ENCODE measurements around the gene CYTH1.

The CYTH1 gene

DNA sequence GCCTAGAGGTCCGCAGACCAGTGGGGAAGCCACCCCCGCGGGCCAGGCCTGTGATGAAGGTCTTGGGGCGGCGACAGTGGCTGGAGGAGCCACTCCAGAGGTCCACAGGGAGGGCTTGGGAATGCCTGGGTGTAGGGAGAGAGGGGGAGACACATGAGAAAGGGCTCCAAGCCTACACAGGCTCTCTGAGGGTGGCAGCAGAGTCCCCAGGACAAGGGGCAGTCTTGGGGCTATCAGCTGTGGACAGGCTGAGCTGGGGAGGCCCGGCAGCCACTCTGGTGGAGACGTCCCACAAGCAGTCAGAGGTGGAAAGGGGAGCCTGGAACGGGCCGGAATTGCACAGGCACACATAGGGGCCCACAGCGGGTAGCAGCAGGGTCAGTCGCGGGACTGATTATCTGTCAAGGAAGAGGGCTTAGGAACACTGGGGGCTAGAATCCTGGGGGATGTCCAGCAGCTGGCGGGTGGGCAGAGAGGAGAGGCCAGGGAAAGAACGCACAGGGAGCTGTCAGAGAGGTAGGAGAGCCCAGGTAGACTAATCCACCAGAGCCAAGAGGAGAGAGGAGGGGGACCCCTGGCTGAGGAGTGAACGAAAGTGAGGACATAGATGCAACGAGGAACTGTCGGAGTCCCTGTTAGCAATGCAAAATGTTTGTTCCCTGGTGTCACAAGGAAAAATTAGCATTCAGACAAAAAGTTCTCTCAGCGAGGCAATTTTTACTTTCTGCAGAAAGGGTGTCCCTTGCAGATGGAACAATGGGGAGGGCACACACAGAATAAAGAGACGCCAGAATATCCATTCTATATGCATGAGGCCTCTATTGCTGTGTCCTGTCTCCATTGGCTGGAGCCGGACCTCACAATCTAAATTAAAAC lies 111.0 kb downstream of the CYTH1 start:
- Histone ChIP-seq H3K27me3 (ENCODE audit: control insufficient read depth in 1 of 2, insufficient read depth in 2 of 2, low read length in 2 of 2) (no peaks in the 10 kb centered on the region), H3K36me3 (ENCODE audit: insufficient read depth, low read length) (peaks cover 16% of the 10 kb centered on the region), H3K4me1 (ENCODE audit: insufficient read depth, low read length) (peaks cover 3% of the 10 kb centered on the region), H3K27ac (ENCODE audit: low read depth, low read length) (no peak overlapping the region), H3K9me3 (ENCODE audit: low read length) (no peaks in the 10 kb centered on the region), H3K4me3 (ENCODE audit: low read depth in 1 of 2, low read length in 2 of 2) (no peak overlapping the region), H3K9ac (ENCODE audit: low read length) (no peak overlapping the region)

DNA sequence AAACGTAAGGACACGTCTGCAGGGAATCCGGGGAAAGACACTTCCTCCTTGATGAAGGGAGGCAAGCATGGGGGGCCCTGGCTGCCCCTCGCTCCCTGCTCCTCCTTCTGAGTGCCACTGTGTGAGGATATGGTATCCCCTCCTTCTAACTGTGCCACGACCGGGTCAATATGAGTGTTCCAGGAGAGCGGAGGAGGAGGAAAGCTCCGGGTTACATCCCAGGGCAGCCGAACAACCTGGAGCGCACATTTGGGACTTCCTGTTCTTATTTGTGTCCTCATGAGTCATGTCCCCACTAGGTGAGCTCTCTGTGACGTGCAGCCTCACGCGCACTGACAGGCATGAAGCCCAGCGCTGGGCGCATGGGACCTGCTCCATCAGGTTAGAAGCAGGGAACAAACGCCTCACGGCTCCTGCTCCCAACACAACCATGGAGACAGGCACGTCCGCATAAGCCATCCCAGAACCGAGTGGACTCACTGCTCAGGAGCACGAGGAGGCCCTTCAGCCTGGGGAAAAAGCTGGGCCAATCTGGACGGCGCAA lies 112.0 kb downstream of the CYTH1 start:
- Histone ChIP-seq H3K27ac (ENCODE audit: low read depth, low read length) (no peak overlapping the region), H3K9me3 (ENCODE audit: low read length) (no peaks in the 10 kb centered on the region), H3K36me3 (ENCODE audit: insufficient read depth, low read length) (peaks cover 5% of the 10 kb centered on the region), H3K4me1 (ENCODE audit: insufficient read depth, low read length) (peaks cover 4% of the 10 kb centered on the region), H3K27me3 (ENCODE audit: control insufficient read depth in 1 of 2, insufficient read depth in 2 of 2, low read length in 2 of 2) (no peaks in the 10 kb centered on the region), H3K4me3 (ENCODE audit: low read depth in 1 of 2, low read length in 2 of 2) (no peak overlapping the region), H3K9ac (ENCODE audit: low read length) (no peak overlapping the region)

DNA sequence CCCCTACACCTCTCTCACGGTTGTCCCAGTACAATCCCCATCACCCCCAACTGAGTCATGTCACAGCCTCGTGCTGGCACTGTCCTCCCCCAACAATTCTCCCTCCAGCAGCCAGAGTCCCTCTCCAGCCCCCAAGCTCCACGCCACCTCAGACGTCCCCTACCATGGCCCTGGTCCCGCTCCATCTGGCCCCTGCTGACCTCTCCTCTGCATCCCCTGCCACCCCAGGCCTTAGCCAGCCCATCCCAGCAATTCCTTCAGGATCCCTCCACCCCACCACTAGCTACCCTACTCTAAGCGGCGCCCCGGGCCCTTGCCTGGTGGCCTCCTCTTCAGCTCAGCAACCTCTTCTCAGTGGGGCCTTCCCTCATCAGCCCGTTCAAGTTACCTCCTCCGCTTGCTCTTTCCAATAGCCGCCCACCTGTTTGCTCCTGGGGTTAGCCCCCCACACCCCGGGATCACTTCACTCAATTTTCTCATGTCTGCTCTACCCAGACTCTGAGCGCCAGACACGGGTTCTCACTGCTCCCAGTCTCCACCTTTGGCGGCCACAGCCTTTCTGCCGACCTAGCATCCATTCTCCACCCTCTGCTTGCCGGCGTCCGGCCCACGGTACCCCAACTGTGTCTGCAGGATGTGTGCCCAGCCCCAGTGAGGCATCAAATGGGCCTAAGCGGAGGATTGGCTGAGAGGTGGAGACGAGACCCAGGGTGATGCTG lies 112.7 kb downstream of the CYTH1 start:
- Histone ChIP-seq H3K27ac (ENCODE audit: low read depth, low read length) (no peak overlapping the region), H3K9ac (ENCODE audit: low read length) (no peak overlapping the region), H3K36me3 (ENCODE audit: insufficient read depth, low read length) (peaks cover 3% of the 10 kb centered on the region), H3K27me3 (ENCODE audit: control insufficient read depth in 1 of 2, insufficient read depth in 2 of 2, low read length in 2 of 2) (no peaks in the 10 kb centered on the region), H3K9me3 (ENCODE audit: low read length) (no peaks in the 10 kb centered on the region), H3K4me1 (ENCODE audit: insufficient read depth, low read length) (peaks cover 4% of the 10 kb centered on the region), H3K4me3 (ENCODE audit: low read depth in 1 of 2, low read length in 2 of 2) (no peak overlapping the region)

DNA sequence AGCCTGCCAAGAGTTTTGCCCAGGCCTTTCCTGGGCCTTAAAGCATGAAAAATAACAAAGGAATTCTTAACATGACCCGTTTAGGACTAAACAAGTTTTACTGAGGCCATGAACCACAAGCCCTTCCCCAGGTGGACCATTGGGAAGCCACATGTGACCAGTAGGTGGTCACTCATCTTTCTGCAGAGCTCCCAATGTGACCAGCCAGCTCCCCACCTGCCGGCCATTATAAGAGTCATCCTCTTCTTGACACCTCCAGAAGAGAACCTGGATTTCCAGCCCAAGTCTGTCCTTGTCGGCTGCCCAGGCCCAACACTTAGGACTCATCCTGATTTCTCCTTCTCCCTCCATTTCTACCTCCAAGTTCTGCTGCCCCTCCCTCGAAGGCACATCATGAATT lies 113.2 kb downstream of the CYTH1 start:
- no peaks in the 10 kb centered on the region for H3K9me3 ChIP-seq (ENCODE audit: low read length)
- no peak overlapping the region for H3K4me3 ChIP-seq (ENCODE audit: low read depth in 1 of 2, low read length in 2 of 2)
- no peak overlapping the region for H3K27ac ChIP-seq (ENCODE audit: low read depth, low read length)
- no peaks in the 10 kb centered on the region for H3K36me3 ChIP-seq (ENCODE audit: insufficient read depth, low read length)
- no peak overlapping the region for H3K9ac ChIP-seq (ENCODE audit: low read length)
- H3K4me1 ChIP-seq (ENCODE audit: insufficient read depth, low read length), result peaks cover 4% of the 10 kb centered on the region
- no peaks in the 10 kb centered on the region for H3K27me3 ChIP-seq (ENCODE audit: control insufficient read depth in 1 of 2, insufficient read depth in 2 of 2, low read length in 2 of 2)

DNA sequence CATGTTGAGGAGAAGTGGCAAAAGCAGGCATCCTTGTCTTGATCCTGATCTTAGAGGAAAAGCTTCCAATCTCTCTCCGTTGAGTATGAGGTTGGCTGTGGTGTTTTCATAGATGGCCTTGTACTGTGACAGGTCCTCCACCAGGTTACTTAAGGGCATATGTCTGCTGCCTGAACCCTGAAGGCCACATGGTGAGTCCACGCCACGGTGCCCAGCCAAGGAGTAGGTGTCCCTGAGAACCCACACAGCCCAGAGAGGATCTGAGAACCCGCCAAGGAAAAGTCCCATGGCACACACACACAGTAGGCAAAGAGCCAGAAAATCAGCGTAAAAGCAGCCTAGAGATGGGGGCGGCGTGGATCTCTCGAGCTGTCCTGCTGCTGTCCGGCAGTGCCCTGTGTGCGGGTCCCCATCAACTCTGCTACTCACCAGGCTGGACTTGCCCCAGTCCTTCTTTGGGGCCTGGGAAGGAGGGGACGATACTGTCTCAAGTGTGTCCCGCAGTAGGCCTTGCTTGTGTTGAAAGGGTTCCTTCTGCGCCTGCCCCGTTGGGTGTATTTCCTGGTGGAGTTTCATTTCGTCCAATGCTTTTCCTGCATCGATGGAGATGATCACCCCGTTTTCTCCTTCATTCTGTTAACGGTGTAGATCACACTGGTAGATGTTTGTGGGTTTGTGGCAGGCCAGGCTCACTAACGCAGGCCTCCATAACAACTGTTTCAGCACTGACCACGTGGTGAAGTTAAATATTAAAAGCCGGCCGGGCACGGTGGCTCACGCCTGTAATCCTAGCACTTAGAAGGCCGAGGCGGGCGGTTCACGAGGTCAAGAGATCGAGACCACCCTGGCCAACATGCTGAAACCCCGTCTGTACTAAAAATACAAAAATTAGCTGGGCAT lies 114.1 kb downstream of the CYTH1 start:
- Histone ChIP-seq H3K4me3 (ENCODE audit: low read depth in 1 of 2, low read length in 2 of 2) (no peak overlapping the region), H3K9ac (ENCODE audit: low read length) (no peak overlapping the region), H3K36me3 (ENCODE audit: insufficient read depth, low read length) (no peaks in the 10 kb centered on the region), H3K27me3 (ENCODE audit: control insufficient read depth in 1 of 2, insufficient read depth in 2 of 2, low read length in 2 of 2) (no peaks in the 10 kb centered on the region), H3K4me1 (ENCODE audit: insufficient read depth, low read length) (peaks cover 4% of the 10 kb centered on the region), H3K9me3 (ENCODE audit: low read length) (no peaks in the 10 kb centered on the region), H3K27ac (ENCODE audit: low read depth, low read length) (no peak overlapping the region)

DNA sequence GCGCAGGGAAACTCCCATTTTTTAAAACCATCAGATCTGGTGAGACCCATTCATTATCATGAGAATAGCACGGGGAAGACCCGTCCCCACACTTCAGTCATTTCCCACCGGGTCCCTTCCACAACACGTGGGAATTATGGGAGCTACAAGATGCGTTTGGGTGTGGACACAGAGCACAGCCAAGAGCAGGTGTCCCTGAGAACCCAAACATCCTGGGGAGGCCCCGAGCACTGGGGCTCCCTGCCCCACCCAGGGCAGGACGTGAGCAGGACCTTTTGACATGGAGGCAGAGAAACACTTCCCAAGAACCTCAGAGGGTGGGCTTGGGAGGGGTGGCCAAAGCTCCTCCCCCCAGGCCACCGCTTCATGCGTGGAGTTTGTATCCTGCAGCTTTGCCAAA lies 115.0 kb downstream of the CYTH1 start:
- H3K4me3 ChIP-seq (ENCODE audit: low read depth in 1 of 2, low read length in 2 of 2), result no peak overlapping the region
- H3K36me3 ChIP-seq (ENCODE audit: insufficient read depth, low read length), result no peaks in the 10 kb centered on the region
- H3K9me3 ChIP-seq (ENCODE audit: low read length), result no peaks in the 10 kb centered on the region
- peaks cover 4% of the 10 kb centered on the region for H3K4me1 ChIP-seq (ENCODE audit: insufficient read depth, low read length)
- no peaks in the 10 kb centered on the region for H3K27me3 ChIP-seq (ENCODE audit: control insufficient read depth in 1 of 2, insufficient read depth in 2 of 2, low read length in 2 of 2)
- no peak overlapping the region for H3K9ac ChIP-seq (ENCODE audit: low read length)
- no peak overlapping the region for H3K27ac ChIP-seq (ENCODE audit: low read depth, low read length)

DNA sequence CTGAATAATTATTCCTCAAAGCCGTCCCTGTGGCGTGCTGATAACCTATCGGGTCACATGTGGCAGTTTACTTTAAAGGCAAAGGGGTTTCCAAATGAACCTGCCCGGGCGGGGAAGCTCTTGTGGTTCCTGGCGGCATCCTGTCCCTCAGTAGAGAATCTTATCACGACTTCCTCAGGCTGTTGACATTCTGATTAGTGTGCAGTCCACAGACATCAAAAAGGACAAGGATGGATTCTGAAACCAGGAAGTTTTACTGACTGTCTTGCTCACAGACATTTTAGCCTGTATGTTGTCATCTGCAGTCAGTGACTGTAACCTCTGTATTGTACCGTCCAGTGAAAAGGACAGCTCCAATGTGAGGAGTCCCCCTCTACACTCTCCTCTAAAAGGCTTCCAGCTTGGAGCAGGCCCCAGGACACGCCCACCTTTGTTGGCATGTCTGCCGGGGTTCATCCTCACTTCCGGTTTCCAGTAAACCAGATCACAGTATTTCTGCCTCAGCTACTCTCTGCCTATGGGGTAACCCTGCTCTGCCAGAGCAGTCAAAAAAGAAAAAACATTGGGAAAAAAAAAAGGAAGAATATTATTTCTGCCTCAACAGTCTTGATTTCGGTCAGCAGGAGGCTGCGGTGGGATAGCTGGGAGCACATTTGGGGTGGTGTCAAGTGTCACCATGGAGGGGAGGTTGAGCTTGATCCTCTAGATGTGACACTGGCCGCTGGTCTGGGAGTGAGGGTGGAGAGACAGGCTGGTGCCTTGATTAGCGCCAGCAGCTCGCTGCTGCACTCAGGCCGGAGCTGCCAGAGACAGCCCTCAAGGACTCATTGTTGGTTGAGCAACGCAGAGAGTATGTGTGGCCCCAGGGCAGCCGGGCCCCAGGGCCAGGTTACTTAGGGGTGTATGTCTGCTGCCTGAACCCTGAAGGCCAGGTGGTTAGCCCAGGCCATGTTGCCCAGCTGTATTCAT lies 115.8 kb downstream of the CYTH1 start:
- Histone ChIP-seq H3K9me3 (ENCODE audit: low read length) (no peaks in the 10 kb centered on the region), H3K36me3 (ENCODE audit: insufficient read depth, low read length) (no peaks in the 10 kb centered on the region), H3K27me3 (ENCODE audit: control insufficient read depth in 1 of 2, insufficient read depth in 2 of 2, low read length in 2 of 2) (no peaks in the 10 kb centered on the region), H3K9ac (ENCODE audit: low read length) (no peak overlapping the region), H3K4me1 (ENCODE audit: insufficient read depth, low read length) (peaks cover 4% of the 10 kb centered on the region), H3K27ac (ENCODE audit: low read depth, low read length) (no peak overlapping the region), H3K4me3 (ENCODE audit: low read depth in 1 of 2, low read length in 2 of 2) (no peak overlapping the region)

DNA sequence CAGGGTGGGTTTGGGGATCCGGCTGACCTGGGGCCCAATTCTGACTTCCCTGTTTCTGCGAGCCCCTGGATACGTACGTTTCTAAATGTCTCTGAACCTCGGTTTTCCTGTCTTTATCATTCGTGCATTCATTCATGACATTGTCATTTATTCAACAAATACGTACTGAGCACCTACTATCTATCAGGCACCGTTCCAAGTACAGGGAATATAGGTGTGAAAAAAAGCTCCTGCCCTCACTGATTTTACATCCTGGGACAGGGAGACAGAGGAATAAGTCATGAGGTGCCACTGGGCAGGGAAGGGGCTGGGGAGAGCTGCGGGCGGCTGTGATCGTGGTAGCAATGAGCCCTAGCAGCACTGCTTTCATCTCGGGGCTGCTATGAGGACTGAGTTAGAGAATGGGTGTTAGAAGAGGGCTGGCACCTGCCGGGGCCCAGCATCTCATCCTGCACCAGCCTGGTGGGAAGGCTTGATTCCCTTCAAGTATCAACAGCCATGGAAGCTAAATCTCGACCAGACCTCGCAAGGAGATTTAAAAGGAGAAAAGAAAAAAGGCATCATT lies 116.6 kb downstream of the CYTH1 start:
- H3K9ac ChIP-seq (ENCODE audit: low read length), result no peak overlapping the region
- H3K27ac ChIP-seq (ENCODE audit: low read depth, low read length), result no peak overlapping the region

DNA sequence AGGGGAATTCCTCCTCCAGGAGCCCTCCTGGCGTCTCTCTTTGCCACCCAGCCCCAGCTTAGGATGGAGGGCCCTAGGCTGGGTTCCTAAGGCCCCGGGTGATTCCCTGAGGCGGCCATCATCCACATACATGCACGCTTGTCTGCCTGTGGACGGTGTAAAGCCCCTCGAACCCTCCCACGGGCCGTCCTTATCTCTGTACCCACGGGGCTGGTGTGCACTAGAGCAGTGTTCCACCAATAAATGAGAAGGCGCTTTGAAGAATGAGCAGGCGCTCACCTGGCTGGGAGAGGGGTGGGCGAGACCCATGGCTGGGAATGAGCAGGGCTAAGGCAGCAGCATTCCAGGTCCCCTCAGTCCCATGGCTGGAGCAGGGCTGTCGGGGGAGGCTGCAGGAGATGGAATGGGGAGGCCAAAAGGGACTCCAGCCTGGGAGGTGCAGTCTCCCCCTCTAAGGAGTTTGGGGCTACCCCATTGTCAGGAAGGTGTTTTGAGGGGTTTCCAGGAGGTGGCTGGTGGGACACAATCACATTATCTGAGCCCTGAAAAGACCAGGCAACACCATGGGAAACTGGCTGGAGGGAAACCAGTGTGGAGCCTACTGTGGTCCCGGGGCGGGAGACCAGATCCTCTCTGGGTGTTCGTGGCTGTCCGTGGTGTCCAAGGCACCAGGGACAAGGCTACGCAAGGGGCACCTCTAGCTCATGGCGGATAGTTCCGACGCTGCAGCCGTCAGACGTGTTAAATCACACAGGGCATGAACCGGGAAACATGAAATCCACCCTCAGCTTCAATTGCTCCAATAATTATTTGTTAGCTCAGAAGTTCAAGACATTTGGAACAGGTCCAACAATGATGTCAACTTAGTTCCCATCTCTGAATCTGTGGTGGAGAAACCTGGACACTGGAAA lies 117.3 kb downstream of the CYTH1 start:
- no peak overlapping the region for H3K27ac ChIP-seq (ENCODE audit: low read depth, low read length)

More for the DNA sequence above, 116.6 kb downstream of the CYTH1 start:
- Histone ChIP-seq H3K27me3 (ENCODE audit: control insufficient read depth in 1 of 2, insufficient read depth in 2 of 2, low read length in 2 of 2) (no peaks in the 10 kb centered on the region), H3K4me1 (ENCODE audit: insufficient read depth, low read length) (peaks cover 4% of the 10 kb centered on the region), H3K4me3 (ENCODE audit: low read depth in 1 of 2, low read length in 2 of 2) (no peak overlapping the region), H3K36me3 (ENCODE audit: insufficient read depth, low read length) (no peaks in the 10 kb centered on the region), H3K9me3 (ENCODE audit: low read length) (no peaks in the 10 kb centered on the region)

More for the DNA sequence above, 117.3 kb downstream of the CYTH1 start:
- H3K36me3 ChIP-seq (ENCODE audit: insufficient read depth, low read length), result no peaks in the 10 kb centered on the region
- H3K9ac ChIP-seq (ENCODE audit: low read length), result no peak overlapping the region
- peaks cover 4% of the 10 kb centered on the region for H3K4me1 ChIP-seq (ENCODE audit: insufficient read depth, low read length)
- no peaks in the 10 kb centered on the region for H3K9me3 ChIP-seq (ENCODE audit: low read length)
- no peaks in the 10 kb centered on the region for H3K27me3 ChIP-seq (ENCODE audit: control insufficient read depth in 1 of 2, insufficient read depth in 2 of 2, low read length in 2 of 2)
- no peak overlapping the region for H3K4me3 ChIP-seq (ENCODE audit: low read depth in 1 of 2, low read length in 2 of 2)

Data from muscle layer of colon (tissue), 2 donors.